NCI-H1930 (cell line): ENCODE results near the gene PPP1R3E.

Source experiments
- DNase-seq, 2 experiments: peaks; one replicate each; lab custom pipeline; 2025; lab: John Stamatoyannopoulos, UW

PPP1R3E gene

DNA sequence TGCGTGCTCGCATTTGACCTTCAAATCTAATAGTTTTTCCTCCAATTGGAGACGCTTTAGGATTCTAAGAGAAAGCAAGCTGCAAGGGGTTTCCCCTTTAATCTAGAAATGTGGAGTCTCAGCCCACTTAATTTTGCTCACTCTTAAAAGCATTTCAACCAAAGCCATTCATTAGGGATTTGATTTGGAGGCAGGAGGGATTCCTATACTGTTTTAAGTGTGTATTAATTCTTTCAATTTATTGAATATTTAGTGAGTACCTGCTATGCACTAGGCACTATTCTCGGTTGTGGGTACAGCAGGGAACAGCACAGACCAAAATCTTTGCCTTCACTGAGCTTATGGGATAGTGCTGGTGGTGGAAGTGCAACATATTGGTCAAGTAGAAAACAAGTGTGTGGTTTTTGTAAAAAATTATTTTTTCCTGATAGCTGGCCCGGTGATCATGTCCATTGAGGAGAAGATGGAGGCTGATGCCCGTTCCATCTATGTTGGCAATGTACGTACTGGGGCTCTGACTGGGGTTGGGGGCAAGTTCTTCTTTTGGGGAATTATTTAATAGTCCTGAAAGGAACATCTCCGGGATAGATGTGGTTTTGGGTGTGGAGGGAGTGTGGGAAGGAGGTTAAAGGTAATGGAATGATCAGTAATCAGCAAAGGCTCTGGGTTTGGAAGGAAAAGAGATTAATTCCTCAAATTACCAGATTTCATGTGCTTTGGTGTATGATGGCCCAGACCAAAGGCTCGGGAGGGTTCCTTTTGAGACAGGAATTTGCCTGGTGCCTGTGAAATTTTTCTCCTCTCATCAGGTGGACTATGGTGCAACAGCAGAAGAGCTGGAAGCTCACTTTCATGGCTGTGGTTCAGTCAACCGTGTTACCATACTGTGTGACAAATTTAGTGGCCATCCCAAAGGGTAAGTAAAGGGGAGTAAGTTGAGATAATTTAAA lies 20.2 kb upstream of the PPP1R3E start:
- no peak for DNase-seq

DNA sequence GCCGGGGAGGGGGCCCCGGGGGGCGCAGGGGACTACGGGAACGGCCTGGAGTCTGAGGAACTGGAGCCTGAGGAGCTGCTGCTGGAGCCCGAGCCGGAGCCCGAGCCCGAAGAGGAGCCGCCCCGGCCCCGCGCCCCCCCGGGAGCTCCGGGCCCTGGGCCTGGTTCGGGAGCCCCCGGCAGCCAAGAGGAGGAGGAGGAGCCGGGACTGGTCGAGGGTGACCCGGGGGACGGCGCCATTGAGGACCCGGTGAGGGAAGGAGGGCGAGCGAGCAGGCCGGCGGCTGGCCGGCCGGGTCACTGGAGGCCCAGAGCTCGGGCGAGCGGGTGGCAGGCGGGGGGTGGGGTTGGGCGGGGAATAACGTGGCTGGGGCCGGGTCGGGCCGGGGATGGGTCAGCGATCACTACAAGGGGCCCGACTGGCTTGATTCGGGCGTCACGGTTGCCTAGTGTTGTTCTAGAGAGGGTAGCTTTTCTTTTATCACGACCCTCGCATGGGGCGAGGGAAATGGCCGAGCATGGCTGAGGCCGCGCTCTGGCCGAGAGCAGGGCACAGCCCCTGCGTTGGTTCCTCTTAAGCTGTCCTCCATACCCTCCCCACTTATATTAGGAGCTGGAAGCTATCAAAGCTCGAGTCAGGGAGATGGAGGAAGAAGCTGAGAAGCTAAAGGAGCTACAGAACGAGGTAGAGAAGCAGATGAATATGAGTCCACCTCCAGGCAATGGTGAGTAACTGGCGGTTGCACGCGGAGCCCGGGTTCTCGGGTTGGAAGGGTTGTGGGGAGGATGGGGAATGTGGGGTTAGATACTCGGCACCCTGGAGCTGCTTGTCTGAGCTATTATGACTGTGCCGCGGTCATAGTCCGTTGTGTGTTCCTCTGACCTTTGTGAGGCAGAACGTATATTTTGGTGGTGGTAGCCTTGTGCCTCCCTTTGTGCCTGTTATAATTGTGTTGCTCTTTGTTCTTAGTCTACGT lies 19.2 kb upstream of the PPP1R3E start:
- DNase-seq: no peak

DNA sequence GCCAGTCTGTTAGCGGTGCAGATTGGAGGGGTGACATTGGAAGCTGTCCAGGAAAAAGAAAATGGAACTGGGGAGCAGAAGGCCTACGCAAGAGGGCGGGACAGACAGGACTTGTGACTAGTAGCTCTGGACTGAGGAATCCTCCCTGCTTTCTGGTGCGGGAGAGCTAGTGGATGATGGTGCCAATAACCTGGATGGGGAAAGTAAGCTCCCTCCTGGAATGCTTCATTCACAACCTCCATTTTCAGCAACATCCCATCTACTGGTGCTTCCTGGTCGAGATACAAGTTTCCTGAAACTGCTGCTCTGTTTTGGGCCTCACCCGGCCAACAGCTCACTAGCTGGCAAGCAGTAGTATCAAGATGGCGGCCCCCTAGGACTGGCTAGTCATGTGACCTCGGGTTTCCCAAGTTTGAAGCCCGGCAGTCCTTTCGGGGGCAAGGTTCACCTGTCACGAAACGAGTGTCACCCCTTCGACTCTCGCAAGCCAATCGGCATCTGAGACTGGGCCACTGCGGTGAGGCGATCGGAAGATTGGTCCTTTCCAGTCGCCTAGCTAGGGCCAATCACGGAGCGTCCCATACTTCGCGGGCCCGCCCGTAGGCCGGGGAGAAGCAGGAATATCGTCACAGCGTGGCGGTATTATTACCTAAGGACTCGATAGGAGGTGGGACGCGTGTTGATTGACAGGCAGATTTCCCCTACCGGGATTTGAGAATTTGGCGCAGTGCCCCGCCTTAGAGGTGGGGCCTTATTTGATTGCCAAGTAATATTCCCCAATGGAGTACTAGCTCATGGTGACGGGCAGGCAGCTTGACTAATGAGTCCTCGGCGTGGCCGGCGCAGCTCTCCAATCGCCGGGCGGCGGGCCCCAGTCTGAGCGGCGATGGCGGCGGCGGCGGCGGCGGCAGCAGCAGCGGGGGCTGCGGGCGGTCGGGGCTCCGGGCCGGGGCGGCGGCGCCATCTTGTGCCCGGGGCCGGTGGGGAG lies 18.2 kb upstream of the PPP1R3E start, which contains the start of gene PABPN1:
TSS of gene PABPN1 (plus strand) at position 874 of the 988 bp plus-strand sequence. CDS start at position 887, 13 bp downstream.
- peak; percentile 99 for DNase-seq

DNA sequence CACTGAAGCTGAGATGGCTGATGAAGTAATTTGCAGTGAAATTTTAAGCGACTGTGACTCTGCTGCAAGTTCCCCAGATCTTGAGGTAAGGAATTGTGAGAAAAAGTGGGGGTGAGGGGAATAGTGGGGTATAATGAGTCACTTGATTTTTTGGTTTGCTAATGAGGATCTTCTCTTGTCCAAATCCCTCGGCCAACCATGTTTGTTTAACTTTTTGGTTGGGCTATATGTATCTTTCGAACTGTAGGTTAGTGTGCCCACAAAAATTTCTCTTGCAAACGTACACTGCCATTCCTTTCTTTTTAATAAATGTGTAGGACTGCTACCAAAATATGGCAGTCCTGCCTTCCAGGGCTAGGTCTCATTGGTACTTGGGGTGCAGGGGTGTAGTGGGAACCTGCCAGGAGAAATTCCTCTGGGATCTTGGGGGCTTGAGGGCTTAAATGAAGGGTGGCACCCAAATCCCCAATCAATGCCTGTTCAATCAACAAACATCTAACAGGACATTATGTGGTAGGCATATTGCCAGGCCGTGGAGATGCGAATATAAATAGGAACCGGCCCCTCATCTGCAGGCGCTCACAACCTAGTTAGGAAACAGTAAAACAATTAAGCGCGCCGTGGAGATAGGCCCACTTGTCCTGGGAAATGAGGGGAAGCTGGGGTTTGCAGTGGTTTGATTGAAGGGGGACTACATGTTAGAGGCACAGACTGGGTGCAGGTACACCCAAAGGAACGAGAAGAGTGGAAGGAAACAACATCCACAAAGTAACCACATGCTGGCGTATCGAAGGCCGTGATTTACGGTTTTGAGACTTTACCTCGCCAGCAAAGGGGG lies 17.3 kb upstream of the PPP1R3E start:
- no peak for DNase-seq

DNA sequence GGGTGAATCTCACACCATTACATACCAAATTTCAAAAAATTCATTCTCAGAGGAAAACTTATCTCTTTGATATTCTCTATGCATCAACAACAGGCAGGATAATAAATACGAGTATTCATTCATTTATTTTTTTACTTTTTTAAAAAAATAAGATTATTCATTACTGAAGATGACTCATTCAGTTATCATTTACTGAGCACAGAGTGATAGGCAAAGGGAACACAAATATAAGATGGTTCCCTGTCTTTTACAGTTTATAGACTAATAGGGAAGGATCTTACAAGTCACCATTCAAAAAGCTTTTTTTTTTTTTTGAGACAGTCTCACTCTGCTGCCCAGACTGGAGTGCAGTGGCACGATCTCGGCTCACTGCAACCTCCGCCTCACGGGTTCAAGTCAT lies 13.6 kb upstream of the PPP1R3E start:
- no peak for DNase-seq

DNA sequence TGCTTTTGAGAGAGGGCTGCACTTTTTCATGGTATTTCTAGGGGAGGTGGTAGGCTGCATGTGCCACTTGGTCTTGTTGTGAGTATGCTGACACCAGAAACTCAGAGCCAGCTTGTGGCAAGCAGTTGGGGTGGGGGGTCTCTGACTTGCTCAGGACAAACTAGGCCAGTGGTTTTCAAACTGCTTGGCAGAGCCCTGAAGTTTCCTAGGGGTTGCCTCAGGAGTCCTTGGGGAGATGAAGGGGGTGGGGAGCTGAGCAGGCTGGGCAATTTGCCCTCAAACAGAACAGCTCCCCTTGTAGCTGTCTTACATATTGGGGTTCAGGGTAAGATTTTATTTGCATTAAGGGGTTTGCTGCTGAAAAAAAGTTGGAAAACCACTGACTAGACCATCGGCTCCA lies 7.9 kb upstream of the PPP1R3E start:
- no peak for DNase-seq

DNA sequence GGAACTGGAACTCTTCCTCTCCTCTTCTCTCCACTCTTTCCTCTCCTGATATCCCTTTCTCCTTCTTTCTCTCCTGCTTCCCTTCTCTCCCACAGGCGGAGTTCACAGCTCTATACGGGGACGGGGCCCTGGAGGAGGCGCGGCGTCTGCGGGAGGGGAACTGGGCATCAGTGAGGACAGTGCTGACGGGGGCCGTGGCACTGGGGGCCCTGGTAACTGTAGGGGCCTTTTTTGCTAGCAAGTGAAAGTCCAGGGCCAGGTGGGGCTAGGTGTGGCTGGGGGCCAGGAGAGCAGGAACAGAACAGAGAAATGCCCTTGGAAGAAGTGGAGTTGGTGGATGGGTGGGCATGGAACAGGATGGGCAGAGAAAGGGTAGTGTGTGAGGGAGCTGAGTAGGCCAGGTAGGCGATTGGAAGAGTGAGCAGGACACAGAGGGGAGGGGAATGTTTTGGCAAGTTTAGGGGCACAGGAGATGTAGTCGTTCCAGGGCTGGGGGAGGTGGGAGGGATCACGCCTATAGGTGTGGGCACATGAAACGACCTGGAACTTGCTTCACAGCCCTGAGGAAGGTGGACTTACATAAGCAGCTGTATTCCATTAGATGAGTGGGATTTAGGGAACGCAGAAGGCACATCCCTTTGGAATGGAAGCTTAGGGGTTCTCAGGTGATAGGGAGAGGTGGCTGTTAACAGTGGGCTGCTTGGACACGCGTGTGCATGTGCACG lies 6.2 kb upstream of the PPP1R3E start:
- DNase-seq: no peak

DNA sequence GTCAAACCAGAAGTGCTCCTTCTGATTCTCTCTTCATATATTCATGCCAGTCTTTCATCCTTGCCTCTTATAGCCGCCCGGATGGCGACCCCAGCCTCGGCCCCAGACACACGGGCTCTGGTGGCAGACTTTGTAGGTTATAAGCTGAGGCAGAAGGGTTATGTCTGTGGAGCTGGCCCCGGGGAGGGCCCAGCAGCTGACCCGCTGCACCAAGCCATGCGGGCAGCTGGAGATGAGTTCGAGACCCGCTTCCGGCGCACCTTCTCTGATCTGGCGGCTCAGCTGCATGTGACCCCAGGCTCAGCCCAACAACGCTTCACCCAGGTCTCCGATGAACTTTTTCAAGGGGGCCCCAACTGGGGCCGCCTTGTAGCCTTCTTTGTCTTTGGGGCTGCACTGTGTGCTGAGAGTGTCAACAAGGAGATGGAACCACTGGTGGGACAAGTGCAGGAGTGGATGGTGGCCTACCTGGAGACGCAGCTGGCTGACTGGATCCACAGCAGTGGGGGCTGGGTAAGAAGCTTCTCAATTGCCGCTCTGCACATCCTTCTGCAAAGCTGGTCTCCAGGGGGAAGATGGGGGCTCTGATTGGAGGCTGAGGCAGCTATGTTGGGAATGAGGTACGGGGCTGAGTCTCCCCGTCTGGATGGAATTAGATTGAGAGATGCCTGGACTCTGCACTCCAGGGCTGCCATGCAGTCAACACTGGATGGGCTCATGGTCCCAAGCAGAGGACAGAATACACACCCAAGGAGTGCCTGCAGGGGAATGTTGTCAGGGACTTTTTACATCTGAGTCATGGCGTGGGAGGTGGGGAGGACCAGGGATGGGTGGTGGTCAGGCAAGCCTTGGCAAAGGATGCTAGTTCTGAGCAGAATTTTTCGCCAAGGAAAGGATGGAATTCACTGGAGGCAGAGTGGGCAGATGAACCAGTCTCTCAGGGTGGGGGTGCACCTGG lies 5.3 kb upstream of the PPP1R3E start:
- DNase-seq: no peak

DNA sequence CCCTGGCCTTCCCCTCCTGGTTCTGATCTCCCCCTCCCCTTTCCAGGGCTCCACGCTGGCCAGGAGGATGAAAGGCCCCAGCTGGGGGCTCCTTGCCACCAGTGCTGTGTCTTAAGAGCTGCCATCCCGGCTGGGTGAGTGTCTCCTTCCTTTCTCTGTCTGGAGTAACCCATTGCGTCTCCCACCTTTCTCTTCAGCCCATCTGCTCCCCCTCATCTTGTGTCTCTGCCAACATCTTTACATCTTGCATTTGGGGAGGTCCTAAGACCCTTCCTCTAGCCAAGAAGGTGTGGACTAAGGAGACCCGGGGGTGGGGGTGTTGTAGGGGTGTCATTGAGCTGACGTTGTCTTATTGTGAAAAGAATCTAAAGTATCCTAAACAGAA lies 4.5 kb upstream of the PPP1R3E start:
- no peak for DNase-seq

DNA sequence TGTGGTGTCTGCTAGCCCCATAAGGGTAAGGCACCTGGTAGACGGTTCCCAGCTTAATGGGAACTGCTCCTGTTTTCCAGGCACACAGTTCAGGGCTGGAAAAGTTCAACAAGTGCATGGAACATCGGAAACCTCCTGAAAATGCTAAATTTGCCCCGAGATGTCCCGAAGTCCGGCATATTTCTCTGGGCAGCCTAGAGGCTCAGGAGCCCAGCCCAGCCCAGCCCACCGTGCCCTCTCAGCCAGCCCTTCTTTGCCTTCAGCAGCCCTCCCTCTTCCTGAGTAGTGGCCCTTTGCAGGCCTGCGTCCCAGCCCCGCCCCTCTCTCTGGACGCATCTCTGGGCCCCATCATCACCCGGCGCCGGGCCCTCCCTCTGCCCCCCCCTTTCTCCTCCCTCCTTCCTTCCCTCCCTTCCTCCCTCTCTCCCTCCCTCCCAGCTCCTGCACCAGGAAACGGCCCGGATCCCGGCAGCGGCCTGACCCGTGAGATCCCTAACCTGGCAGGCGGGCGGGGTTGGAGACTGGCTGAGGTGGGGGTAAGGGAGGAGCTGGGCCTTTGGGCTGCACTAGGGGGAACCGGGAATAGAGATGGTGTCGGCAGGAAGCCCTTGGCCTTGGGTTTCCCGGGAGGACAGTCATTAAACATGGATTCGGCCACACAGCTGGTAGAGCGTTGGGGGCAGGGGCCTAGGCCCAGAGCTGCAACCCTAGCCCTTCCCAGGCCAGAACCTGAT lies 3.9 kb upstream of the PPP1R3E start, which contains the start of gene BCL2L2:
TSS of gene BCL2L2 (plus strand) at position 422 of the 734 bp plus-strand sequence. CDS start 935 bp downstream, outside the sequence.
- peak; percentile 76 to 77 for DNase-seq

DNA sequence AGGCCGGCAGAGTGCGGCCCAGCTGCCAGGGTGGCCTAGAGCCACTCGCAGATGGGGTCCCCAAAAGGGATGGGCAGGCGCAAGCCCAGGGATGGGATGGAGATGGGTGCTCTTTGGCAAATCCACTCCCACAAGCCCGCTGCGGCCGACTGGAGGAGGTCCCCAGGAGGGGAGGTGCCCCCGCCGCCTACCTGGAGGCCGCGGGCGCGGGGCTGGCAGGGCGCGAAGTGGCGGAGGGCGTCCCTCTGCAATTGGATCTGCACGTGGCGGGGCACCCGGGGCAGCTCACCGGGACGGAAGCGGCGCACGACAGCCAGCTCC lies 730 bp downstream of the PPP1R3E start:
- DNase-seq: peak in 1 of 2 experiments; percentile 72

DNA sequence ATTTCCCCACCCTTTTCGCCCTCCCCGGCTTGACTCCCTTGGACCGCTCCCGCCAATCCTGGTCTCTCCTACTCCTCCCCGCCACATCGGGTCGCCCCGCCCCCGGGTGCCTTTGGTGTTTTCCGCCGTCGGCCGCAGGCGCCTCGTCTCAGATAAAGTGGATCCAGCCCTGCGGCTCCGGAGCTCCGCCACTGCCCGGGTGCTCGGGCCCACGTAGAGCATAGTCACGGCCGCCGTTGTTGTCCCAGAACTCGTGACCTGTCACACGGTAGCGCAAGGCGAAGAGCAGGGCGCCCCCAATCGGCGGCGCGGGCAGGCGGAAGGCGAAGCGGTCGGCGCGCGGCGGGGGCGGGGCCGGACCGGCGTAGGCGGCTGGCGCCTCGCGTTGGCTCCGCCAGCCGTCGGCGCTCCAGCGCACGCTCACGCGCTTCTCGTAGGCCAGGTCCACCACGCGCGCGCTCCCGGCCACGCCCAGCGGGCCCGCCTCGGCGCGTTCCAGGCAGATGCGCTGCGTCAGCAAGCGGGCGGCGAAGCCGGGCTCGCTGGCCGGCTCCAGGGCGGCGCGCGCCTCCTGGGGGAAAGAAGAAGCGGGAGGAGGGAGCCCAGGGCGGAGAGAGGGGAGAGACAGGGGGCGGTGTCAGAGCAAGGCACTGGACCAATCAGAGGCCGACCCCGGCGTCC lies 1.2 kb downstream of the PPP1R3E start:
- peak; percentile 94 to 98 for DNase-seq

DNA sequence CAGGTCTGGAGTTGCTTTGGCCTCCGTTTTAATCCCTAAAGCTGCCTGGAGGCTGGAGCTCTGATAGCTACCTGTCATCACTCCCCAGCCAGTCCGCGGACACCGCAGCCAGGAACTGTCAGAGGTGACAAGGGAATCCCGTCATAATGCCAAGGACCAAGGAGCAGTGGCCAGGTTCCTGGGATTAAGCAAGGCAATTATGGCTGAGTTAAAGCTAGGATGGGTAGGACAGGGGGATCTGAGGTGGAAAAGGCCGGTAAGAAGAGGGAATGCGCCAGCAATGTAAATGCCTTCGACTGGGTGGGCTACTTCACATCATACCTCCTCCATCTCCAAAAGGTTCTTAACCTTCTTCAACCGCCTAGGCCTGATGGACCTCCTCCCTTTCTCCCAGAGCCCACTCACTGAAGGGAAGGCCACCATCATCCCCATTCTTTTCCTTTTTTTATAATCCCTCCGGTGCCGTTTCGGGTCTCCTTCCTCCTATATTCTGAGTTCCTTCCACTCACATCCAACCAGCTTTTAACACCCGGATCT lies 1.9 kb downstream of the PPP1R3E start:
- no peak for DNase-seq

DNA sequence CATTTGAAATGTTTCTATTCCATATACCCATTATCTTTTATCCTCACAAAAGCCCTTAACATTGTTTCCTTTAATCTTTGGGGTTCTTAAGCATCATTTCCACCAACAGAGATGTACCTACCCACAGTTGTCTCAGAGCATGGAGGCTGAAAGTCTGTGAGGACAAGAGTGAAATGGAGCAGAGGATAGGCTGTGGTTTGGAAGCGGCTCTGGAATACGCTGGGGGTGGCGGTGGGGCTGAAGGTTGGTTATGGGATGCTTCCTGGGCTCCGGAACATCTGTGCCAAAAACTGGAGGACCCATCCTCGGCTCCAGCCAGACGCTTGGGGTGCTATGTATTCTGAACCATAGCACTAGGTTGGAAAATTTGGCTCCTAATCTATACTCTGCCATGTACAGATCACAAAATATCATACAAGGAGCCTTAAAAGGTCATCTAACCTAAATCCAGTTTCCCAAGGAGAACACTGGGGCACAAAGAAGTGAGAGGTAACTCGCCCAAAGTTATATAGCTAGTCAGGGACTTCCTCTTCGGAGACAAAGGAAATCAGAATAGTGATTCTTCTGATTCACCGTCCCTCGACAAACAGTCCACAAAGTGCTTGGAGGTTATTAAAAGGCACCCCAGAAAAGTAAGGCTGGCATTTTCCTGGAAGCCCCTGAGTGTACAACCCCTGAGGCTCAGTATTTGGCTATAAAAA lies 2.5 kb downstream of the PPP1R3E start:
- DNase-seq: no peak

DNA sequence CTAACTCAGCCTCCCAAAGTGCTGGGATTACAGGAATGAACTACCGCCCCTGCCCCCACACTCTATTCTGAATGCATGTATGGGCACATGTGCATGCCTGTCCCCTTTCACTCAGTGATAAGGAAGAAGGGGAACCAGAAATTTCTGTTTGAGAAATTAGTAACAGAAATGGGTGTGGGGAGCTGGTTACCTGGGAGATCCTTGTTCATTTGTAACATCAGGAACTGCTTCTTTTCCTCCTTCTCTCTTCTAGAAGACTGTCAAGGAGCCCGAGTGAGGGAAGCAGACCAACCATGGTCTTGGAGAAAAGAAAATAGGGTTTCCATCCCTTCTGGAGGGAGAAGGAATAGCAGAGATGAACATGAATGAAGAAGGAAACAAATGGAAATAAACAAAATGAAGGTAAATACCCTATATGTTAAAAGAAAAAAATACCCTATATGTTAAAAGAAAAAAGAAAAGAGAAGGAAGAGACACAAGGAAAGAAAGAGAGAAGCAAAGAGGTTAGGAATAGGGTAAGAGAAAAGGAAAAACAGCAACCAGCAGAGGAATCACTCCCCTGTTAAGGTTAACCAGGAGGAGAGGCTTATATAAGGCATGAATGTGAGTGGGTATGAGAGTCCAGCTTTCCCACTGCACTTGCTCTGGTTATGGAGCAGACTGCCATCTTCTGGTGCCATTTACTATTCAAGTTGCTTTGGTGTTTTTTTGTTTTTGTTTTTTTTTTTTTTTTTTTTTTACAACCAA lies 3.3 kb downstream of the PPP1R3E start:
- DNase-seq: no peak
